ENCODE measurements around the gene PDCD11.

The PDCD11 gene

DNA sequence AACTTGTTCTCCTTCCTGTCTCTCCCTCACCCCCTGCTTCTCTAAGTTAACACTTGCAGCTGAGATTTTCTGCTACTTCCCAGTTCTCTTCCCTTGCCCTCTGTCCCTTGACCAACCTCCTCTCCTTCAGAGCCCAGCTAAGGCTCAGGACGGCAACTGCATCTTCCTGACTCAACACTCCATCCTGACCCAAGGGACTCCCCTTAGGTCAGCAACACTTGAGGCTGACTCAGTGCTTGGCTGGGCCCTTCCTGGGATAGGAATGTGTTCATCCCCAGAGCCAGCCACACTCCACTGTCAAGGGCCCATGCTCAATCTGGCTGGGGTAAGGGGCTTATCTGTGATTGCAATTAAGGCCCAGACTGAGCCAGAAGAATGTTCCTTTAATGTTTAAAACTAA is 52.3 kb downstream of the PDCD11 start:
- DNase-seq (ENCODE audit: low read depth in 1 of 2, low spot score in 1 of 2): no peak

DNA sequence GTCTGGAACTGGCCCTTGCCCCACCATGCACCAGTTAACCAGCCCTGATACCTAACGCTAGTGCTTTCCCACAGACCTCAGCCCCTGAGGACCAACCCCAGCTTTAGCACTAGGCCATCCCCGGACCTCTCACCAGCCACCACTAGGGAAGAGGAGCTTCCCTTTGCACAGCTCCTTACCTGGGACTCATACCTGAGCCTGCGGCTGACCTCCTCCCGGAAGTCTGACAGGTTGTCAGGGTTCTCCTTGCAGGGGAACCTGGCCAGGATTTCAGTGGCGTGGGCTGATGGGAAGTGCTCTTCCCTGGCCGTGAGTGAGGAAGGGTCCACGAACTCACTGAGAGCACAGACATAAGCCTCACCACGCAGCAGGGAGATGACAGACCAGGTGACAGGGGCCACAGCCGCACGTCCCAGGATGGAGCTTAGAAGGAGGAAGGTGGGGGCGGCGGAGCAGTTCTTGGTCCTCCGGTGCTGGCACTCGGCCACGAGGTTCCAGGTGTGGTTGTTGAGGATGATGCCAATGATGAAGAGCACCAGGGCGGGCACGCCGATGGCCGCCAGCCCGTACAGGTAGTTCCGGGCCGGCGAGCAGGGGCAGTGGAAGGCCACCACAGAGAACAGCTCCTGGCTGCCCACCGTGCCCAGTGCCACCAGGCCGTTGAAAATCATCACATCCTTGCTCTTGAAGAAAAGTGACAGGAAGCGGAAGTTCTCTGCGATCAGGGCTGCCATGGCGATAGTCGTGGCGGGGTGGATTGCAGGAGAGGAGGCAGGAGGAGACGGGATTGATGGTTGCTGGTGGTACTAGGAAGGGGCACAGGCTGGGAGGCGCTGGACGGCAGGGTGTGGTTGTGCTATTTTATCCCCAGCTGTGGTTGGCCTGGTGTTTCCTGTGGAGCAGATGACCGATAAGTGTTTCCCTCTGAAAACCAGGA is 53.0 kb downstream of the PDCD11 start:
- no peak for DNase-seq (ENCODE audit: low read depth in 1 of 2, low spot score in 1 of 2)

DNA sequence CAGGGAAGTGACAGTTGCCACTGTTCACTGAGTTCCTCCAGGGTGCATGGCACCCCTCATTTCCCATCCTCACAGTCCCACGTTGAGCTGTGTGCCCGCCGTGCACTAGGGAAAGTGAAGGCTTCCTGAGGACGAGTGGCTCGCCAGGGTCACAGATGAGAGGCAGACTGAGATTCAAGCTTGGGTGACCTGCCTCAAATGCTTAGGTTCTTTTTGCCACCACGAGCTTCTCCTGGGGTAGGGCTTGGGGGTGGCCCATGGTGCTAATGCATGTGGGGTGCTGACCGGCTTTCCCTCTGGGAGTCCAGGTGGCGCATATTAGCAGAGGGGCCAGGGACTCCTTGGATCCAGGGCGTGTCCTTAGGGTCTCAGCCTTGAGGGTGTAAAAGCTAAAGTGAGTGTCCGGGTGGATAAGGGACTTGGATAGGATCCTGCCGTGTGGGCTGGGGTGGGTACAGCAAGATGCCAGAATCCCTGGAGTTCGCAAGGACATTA is 53.8 kb downstream of the PDCD11 start:
- no peak for DNase-seq (ENCODE audit: low read depth in 1 of 2, low spot score in 1 of 2)

DNA sequence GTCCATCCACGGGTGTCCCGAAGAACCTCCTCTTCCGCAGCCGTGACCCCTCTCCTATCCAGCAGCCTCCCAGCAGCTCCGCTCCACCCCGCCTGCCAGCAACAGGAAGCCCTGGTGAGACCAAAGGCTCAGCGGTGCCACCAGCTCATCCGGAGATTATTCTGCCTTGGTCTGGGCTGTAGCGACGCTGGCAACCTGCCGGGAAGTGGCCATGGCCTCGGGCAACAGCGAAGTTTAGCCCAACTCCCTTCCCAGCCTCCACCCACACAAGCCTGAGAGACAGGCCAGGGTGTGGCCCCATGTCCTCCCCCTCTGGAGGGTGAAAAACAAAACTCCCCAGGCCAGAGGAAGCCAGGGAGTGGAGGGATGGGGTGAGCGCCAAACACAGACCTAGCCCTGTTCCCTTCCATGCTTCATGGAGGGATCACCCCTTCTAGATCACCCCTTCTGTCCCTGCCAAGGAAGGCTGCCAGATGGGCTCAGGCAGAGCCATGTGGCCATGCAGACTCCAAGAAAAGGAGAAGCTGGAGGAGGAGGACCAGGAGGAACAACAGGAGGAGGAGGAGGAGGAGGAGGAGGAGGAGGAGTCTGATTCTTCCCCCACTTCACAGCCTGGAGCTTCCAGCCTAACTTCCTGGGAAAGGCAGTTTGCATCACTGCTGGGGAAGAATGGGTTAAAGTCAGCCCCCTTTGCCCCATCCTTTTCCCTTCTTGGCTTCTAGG is 54.8 kb downstream of the PDCD11 start:
- DNase-seq (ENCODE audit: low read depth in 1 of 2, low spot score in 1 of 2): peak in 1 of 2 donors; percentile 19

DNA sequence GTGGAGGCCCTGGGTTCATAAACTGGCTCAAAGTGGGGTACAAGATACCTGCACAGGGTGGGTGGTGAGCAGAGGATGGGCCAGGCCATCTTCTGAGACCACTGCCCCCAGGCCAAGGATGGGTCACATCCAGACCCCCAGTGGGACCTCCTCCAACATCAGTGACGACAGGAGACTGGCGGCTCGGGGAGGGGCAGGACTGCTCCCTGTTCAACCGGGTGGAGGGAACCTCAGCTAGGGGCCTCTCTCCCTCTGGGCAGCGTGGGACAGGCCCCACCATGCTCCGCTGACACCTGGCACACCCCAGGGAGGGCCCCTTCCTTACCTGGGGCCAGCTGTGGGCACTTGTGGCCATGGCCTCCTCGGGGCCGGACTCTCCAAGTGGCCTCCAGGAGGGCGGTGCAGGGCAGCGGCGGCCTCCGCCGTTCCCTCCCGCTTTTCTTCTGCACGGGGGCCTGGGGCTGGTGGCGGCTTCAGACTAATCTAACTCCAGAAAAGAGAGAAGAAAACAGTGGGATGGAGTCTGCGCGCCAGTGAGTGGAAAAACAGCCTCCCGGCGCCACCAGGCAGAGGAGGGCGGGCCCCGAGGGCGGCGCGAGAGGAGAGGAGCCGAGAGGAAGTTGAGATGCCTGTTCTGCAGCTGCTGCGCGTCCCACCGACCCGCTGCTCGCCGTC is 55.5 kb downstream of the PDCD11 start, which contains the start of gene CALHM2:
TSS of gene CALHM2 (minus strand) at position 540 of the 675 bp plus-strand sequence. CDS start 2,429 bp downstream, outside the sequence.
- DNase-seq (ENCODE audit: low read depth in 1 of 2, low spot score in 1 of 2): peak; percentile 33 to 35

DNA sequence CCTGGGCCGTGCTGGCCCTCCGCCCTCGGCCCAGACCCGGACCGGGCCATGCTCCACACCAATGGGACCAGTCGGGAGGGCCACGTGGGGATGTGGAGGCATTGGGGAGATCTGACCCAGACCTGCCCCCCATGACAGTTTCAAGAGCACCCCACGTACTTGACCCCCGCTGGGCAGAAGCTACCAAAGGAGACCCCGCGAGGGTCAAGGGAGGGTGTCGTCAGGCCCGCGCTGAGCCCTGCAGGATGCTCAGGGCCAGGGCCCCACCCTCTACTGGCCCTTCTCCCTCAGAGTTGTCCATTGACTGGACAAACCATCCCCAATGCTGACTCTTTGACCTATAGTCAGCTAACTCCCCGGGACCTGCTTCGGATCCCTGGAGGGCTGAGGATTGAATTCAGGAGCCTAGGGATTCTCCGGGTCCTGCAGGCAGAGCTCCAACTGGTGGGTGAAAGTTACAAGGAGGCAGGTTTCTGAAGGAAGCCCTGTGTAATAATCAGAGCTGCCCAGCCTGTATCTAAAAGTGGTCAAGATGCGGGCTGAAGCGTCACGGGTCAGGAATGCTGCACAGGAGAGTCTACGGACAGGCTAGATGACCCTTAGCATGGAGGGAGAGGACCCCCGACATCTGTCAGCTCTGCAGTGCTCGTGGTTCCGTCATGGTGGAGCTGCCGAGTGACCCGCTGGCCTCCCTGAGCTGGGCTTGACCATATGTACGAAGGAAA is 56.2 kb downstream of the PDCD11 start:
- no peak for DNase-seq (ENCODE audit: low read depth in 1 of 2, low spot score in 1 of 2)

DNA sequence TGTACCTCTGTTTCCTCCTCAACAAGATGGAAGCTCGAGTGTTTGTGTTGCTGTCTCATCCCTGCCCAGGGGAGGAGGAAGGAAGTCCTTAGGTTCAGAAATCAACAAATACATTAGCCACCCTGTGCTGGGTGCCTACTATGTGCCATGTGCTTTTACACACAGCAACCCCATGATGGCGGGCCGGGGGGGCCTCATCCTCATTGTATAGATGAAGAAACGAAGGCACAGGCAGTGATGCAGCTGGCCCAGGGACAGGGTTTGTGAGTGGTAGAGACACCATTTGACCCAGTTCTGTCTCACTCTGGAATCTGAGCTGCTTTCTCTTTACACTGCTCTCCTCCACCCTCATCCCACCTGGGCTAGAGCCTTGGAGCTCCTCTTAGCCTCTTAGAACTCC is 57.6 kb downstream of the PDCD11 start:
- no peak for DNase-seq (ENCODE audit: low read depth in 1 of 2, low spot score in 1 of 2)

DNA sequence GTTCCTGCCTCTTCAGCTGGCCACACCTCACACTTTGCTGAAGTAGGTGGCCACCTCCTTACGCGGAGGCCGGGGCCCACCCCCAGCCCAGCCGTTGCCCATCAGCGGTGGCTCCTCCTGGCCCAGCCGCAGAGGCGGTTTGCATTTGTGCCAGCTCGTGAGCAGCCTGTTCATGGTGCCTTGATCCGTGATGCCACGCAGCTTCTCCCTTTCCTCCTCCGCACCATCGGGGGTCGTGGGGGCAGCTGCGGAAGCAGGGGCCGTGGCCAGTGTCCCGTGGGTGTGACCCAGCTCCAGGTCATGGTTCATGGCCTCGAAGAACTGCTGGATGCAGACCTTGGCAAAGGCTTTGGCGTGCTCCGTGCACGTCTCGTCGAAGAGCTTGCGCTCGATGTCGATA is 58.8 kb downstream of the PDCD11 start:
- DNase-seq (ENCODE audit: low read depth in 1 of 2, low spot score in 1 of 2): no peak

DNA sequence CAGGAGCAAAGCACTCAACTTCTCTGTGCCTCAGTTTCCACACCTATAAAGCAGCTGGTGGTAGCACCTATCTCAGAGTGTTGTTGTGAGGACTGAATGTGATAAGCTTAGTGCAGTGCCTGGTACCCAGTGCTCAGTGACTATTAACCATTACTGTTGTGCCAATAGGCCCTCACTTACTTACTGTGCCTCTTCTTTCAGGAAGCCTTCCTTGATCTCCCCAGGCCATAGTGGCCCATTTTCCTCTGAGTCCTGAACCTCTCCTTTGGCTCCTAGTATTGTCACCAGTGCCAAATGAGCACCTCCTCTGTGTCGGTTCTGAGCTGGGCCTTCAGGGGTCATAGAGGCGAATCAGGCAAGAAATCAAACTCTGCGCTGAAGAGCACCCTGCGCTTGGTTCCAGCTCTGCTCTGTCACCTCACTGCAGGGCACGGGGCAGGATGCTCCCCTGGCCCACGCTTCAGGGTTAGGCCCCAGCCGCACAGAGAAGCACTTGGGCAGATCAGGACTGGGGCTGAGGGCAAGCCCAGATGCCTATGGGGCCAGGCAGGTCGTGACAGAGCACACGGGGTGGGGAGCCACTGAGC is 59.7 kb downstream of the PDCD11 start:
- DNase-seq (ENCODE audit: low read depth in 1 of 2, low spot score in 1 of 2): no peak

DNA sequence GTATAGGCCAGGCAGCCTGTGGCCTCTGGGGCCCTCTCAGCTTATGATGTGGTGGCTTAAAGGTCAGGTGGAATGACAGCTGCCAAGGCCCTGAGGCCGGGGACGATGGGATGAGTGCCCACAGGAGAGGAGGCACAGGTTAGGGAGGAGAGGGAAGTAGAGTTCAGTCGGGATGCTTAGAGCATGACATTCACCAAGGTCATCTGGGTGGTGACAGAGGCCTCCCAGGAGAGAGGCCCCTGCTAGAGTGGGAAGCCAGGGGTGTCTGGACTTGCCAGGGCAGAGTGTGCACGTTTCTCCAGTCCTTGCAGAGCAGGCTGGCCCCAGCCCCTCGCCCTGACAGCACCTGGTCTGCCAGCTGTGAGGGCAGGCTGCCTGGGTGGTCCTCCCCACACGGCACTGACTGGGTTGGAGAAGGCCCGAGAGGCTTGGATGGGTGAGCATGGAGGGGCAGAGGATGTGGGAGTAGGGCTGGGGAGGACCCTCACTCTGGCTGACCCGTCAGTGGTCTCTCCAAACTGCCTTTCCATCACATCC is 60.8 kb downstream of the PDCD11 start:
- DNase-seq (ENCODE audit: low read depth in 1 of 2, low spot score in 1 of 2): no peak

DNA sequence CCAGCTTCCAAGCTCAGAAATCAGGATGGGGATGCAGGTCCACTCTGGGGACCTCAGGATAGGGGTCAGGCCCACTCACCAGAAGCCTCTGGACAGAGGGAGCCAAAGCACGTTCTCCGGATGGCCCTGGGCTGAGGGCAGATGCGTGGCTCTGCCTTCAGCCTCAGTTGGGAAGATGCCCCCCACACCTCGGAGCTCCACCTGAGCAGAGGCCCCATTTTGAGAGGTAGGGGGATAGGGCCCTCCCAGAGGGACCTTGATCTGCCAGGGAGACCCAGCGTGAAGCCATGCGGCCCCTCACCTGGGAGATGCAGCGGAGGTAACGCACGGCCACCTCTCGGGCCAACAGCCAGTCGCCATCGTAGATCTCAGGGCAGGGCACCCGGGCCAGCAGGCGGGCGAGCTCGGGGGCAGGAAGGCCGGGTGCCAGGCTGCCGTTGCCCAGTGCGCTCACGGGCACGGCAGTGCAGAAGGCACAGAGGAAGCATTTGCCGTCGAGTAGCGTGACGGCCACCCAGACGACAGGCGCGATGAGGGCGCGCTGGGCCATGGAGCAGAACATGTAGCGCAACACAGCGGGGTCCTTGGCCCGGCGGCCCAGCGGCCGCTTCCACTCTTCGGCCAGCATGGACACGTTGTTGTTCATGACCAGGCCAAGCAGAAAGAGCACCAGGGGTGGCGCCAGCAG is 61.6 kb downstream of the PDCD11 start:
- no peak for DNase-seq (ENCODE audit: low read depth in 1 of 2, low spot score in 1 of 2)

DNA sequence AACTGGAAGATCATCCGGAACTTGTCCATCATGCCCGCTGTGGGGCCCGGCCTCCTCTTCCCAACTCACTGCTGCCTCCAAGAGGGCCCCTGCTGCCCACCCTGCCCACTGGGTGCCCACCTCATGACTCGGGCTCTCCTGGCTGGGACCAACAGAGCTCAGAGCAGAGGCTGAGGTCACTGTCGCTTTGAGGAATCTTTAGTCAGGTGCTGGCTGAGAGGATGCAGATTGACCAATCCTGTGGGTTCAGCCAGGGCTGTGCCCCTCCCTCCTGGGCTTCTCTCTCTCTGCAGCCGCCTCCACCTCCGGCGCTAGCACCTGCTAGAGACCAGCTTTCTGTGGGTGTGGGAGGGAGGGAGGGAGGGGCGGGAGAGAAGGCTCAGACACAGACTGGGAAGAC is 62.3 kb downstream of the PDCD11 start, which contains the start of gene CALHM1:
TSS of gene CALHM1 (minus strand) at position 181 of the 400 bp plus-strand sequence. CDS start at position 32, 149 bp downstream.
- DNase-seq (ENCODE audit: low read depth in 1 of 2, low spot score in 1 of 2): no peak

DNA sequence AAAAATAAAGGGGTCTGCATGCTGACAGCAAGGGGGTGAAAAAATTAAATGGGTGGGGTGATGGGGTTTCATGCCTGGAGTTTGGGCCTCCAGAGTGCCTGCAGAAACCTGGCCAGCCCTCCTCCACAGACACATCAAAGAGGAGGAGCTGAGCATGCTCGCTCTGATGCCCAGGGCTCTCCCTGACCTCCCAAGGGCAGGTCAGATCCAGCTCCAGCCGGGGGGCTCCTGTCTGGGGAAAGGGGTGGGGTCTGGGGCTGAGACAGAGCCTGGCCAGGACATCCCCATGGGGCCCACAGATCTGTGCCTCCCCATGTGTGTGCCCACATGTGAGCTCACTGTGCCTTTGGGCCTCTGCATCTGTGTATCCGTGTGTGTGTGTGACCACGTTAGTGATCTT is 63.2 kb downstream of the PDCD11 start:
- no peak for DNase-seq (ENCODE audit: low read depth in 1 of 2, low spot score in 1 of 2)

DNA sequence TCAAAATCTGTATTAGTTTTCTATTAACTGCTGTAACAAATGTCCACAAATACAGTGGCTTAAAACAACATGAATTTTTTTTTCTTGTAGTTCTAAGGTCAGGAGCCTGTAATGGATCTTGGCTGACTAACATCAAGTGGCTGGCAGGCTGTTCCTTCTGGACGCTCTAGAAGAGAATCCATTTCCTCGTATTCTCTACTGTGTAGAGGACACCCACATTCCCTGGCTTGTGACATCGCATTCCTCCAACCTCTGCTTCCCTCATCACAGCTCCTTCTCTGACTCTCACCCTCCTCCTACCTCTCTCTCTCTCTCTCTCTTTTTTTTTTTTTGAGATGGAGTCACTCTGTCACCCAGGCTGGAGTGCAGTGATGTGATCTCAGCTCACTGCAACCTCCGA is 67.1 kb downstream of the PDCD11 start:
- DNase-seq (ENCODE audit: low read depth in 1 of 2, low spot score in 1 of 2): no peak

DNA sequence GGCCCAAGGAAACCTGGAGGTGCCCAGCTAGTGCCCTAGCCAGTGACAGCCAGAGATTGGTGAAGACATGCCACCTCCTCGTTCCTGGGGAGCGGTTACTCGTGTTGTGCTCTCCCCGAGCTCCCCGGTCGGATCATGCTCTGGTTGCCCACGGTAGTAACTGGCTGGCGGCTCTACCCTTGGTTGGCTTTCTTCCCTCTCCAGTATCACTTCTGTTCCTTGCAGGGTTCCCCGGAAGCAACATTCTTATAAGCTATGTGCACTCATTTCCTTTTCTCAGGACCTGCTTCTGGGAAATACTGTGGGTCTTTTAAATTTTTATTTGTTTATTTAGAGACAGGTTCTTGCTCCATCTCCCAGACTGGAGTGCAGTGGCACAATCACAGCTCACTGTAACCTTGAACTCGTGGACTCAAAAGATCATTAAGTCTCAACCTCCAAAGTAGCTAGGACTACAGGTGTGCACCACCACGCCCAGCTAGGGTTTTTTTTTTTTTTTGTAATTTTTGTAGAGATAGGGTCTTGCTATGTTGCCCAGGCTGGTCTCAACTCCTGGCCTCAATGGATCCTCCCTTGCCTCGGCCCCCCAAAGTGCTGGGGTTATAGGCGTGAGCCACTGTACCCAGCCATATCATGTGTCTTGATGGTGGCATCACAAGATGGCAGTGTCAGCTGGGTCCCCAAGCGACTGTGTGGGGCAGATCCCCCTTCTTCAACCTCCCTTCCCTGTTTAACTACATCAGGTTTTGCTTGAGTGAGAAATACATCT is 69.2 kb downstream of the PDCD11 start:
- DNase-seq (ENCODE audit: low read depth in 1 of 2, low spot score in 1 of 2): no peak

DNA sequence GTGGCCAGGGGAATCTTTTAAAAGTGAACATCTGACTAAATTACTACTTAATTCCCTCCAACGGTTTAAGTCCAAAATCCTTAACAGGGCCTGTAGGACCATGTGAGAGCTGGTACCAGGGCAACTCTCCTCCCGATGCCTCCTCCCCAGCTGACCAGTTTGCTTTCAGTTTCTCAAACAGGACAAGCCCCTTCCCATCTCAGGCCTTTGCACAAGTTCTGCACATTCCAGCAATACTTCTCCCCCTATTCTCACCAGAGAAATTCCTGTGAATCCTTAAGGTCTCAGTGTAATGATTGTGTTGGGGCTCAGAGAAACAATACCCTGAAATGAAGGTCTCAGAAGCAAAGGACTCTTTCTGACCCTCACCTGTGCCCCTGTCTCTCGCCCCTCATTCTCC is 70.3 kb downstream of the PDCD11 start:
- no peak for DNase-seq (ENCODE audit: low read depth in 1 of 2, low spot score in 1 of 2)

DNA sequence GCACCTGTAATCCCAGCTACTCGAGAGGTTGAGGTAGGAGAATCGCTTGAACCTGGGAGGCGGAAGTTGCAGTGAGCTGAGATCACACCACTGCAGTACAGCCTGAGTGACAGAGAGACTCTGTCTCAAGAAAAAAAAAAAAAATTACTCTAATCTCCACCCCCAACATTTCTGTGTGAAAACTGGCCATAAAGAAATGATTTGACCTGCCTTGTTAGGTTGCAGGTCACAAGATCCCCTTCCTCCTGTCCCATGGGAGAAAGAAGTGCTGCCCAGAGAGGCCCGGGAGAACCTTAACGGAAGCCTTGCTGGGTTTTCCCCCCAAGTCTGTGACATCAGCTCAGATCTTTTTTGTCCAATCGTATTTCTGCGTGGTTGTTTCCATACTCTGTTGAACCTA is 71.0 kb downstream of the PDCD11 start:
- DNase-seq (ENCODE audit: low read depth in 1 of 2, low spot score in 1 of 2): no peak

DNA sequence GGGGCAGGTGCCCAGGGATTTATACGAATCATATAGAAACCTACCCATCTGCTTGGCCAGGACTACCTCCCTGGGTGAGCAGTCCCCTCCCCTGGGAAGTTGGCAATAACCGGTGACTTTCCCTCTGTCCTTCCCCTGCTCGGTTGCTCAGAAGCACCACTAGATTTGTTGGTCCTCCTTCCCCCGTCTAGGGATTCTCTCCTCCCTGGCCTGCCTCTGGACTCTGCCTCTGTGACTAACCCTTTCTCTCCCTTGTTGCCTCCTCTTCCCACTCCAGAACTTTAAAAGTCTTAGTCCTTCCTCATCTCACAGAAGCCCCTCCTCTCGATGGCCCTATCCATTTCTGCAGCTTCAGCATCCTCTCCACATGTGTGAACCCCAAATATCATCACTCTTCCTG is 72.8 kb downstream of the PDCD11 start:
- no peak for DNase-seq (ENCODE audit: low read depth in 1 of 2, low spot score in 1 of 2)

Measured in activated CD4-positive, alpha-beta T cell treated with anti-CD3 and anti-CD28 coated beads, Interleukin-2, amount 50 U/mL, for 24 hours (primary cell).